Ovary (tissue), 10 donors: ENCODE data around the gene KRT78. TPM values are rescaled to one million over a fixed set of nuclear protein-coding genes. Genes with fewer than 3 reads are reported as not detected.

Experiments
- DNase-seq, 5 donors: peaks; one replicate each; pipeline ENCODE4 v3.0.0-alpha.2; 2019 to 2020
- H3K27ac ChIP-seq, 2 donors: fragments of 200-600 bp; one replicate each; pipeline versions ENCODE4 v1.5.1 to v1.8.0; 2019 to 2022
- H3K27me3 ChIP-seq: fragments of 200-600 bp; one replicate; pipeline ENCODE4 v1.8.0; 2022
- H3K36me3 ChIP-seq: fragments of 200-600 bp; sonication (generic); one replicate; pipeline ENCODE4 v1.5.1; 2019
- H3K4me1 ChIP-seq: one replicate; pipeline ENCODE4 v1.8.1; 2013; ENCODE audit warnings: mild to moderate bottlenecking, moderate library complexity; ENCODE audit not compliant: insufficient read depth
- H3K4me3 ChIP-seq: fragments of 200-600 bp; sonication (generic); one replicate; pipeline ENCODE4 v1.5.1; 2017
- H3K9me3 ChIP-seq, 2 donors: fragments of 200-600 bp in 1 of 2; sonication (generic) in 1 of 2; one replicate each; pipeline versions ENCODE4 v1.5.1 to v1.8.1; 2013 to 2019; ENCODE audit warnings: mild to moderate bottlenecking in 1 of 2, moderate library complexity in 1 of 2
- CTCF ChIP-seq, 3 donors: fragments of 450-650 bp in 2 of 3; fragments of 200-600 bp in 1 of 3; IDR thresholded peaks; one replicate each; pipeline versions ENCODE4 v1.5.1 to v1.8.0; 2016 to 2022; ENCODE audit warnings: antibody characterized with exemption in 3 of 3, mild to moderate bottlenecking in 1 of 3
- EP300 ChIP-seq: sonication (generic); formaldehyde crosslinking; IDR thresholded peaks from one replicate; pipeline ENCODE4 v1.6.1; 2017; ENCODE audit warnings: antibody characterized with exemption
- POLR2A ChIP-seq: fragments of 450-650 bp; IDR thresholded peaks from one replicate; pipeline ENCODE4 v1.6.1; 2017; ENCODE audit warnings: antibody characterized with exemption, mild to moderate bottlenecking, moderate library complexity
- WGBS, 3 donors: extraction: QIAGEN DNeasy Blood & Tissue Kit in 1 of 3; methylation state at CpG; one replicate each; pipeline versions ENCODE4 v1.1.5 to v1.1.7; 2013 to 2017; 5-methylcytosine and 5-hydroxymethylcytosine counted together
- intact Hi-C, 4 donors: fragments of 100-400 bp; cut with DNase I; formaldehyde crosslinking; loops; one replicate each; pipeline versions ENCODE4 v1.11.0 to v1.15.1; 2022 to 2023
- long read RNA-seq, 3 donors: library from polyadenylated mRNA in 2 of 3; unstranded in 2 of 3; transcript quantifications; one replicate each; pipeline ENCODE4 v2.0.0 and lab custom pipeline, GENCODE V29; 2021 to 2026
- polyA plus RNA-seq, 2 donors: library from polyadenylated mRNA; stranded (reverse); fragments of 200-250 nt in 1 of 2; fragments of 350-450 nt in 1 of 2; fragmentation: Illumina TruSeq in 1 of 2; extraction: RNeasy Lipid Tissue Mini Kit (QIAGEN cat#74804) in 1 of 2; gene quantifications; one replicate each; pipeline ENCODE4 v1.2.3, GENCODE V29; 2013 to 2014
- total RNA-seq, 7 donors: library from RNA; depleted of rRNA in 2 of 7; stranded (reverse); fragments of >200 nt in 2 of 7; fragmentation: NEBNext Ultra II Directional in 3 of 7; extraction: Animal tissue kit (Norgen Biotek cat#: 25700) in 3 of 7; gene quantifications; one replicate each; pipeline versions ENCODE4 v1.1.0 to v1.2.4, GENCODE V29; 2016 to 2023
- donor health status: DM: no; HTN: no; CAD: no; lungs with moderate emphysema.
- donor health status: DM: no; HTN: no; CAD: no.
- donor health status: Bipolar disorder and iron deficiency.
- donor health status: DM: yes; HTN: yes; CAD: no.
- donor health status: DM: no; HTN: no; CAD: no.
- donor health status: DM: yes; HTN: yes; CAD: no.

Gene KRT78
- under 1 TPM in 1 of 7 donors, not detected in 6; 0.46 TPM for total RNA-seq
- polyA plus RNA-seq = not detected
- long read RNA-seq, donor 1 = 0 reads
- long read RNA-seq, donor 2 = 0 reads
- long read RNA-seq, donor 3 = 0 reads

- no peak for DNase-seq
- 60 to 71% (median 67%) methylated on average over 16 of the region's 16 CpGs for WGBS, 3 donors
- H3K9me3 ChIP-seq = no peaks in the 10 kb centered on the region
- H3K4me1 ChIP-seq = no peaks in the 10 kb centered on the region
- no peaks in the 10 kb centered on the region for H3K27me3 ChIP-seq
- no peak for TF ChIP-seq POLR2A
- no peak for TF ChIP-seq CTCF (IDR thresholded peaks at IDR 0.05)
- TF ChIP-seq EP300 = no peak
- H3K4me3 ChIP-seq = no peak within 1 kb of the TSS
- H3K27ac ChIP-seq = no peak within 1 kb of the TSS
- intact Hi-C loops = no loop called here
- no peaks in the 10 kb centered on the region for H3K36me3 ChIP-seq
Observed at GRCh38 chr12:52848661-52849255, at the start of gene KRT78. Gene KRT78 (minus strand): TSS chr12:52848994. CDS start chr12:52848930, 64 bp downstream.

DNA sequence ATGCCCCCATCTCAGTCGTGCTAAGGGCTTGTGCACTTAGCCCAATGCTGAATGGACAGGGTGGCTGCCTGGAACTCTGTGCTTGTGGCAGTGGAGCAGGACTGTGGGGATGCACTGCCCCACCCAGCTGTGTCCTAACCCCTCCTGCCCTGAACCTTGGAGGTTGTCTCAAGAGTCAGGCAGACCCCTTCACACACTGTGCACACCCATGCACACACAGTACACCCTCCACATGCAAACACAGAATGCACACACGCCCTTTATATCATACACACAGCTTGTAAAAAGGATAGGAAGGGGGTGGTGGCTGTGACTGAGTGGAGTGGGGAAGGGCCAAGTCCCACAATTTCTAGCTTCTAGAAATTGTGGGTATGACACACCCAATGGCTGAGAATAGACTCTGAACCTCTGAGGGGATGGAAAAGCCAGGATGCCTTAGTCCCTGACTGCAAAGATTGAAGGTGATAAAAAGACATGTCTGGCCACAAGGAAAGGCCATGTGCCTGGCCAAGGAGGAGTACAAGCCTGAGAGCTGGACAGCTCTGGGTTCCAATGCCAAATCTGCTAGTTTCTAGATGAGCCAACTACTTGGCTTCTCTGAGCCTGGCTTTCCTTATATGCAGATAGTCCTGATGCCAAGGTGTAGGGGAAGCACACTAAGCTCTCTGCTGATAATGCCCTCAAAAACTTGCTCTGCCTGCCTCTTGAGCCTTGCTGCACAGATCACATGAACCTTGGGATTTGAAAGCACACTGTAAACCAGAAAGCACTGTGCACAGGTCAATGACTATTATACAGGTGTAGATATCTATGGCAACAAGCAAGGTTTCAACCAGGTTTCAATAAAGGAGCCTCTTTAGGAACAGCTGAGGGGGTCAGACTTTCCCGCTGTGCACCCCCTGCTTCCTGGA, 47.7 kb upstream of the KRT78 start:
- H3K4me3 ChIP-seq = no peak overlapping the region
- H3K27ac ChIP-seq = no peak overlapping the region
- no peak for DNase-seq
- 63 to 70% (median 68%) methylated on average over 3 of the region's 3 CpGs for WGBS, 3 donors
- TF ChIP-seq POLR2A (no peak), EP300 (no peak), CTCF (IDR thresholded peaks at IDR 0.05) (no peak)
- H3K9me3 ChIP-seq = no peaks in the 10 kb centered on the region
- intact Hi-C loops = no loop called here
- H3K27me3 ChIP-seq = no peaks in the 10 kb centered on the region
- H3K4me1 ChIP-seq = no peaks in the 10 kb centered on the region
- no peaks in the 10 kb centered on the region for H3K36me3 ChIP-seq

DNA sequence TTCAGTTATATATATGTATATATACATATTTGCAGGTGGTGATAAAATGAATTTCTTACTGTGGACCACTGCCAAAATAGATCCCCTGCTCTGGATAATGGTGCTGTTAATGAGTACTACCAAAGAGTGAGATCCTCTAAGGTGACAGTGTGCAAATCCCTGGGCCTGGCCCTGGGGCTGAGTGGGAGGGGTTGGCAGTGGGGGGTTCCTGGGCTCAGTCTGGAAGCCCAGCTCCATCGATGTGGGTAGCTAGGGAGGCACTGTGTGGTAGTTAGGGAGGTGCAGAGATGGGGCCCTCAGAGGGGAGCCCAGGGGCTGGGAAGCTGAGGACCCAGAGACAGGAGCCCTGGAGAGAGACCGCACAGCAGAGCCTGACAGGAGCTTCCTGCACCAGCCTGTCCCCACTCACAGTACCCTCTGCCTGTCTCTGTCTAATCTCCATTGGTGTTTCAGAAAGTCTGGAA, 47.0 kb upstream of the KRT78 start:
- intact Hi-C loops = no loop called here
- TF ChIP-seq POLR2A (no peak), EP300 (no peak)
- 48 to 51% (median 50%) methylated on average over 2 of the region's 2 CpGs for WGBS, 3 donors
- no peaks in the 10 kb centered on the region for H3K9me3 ChIP-seq
- H3K27ac ChIP-seq = no peak overlapping the region
- no peak overlapping the region for H3K4me3 ChIP-seq
- no peaks in the 10 kb centered on the region for H3K27me3 ChIP-seq
- no peaks in the 10 kb centered on the region for H3K4me1 ChIP-seq
- H3K36me3 ChIP-seq = no peaks in the 10 kb centered on the region
- no peak for DNase-seq

DNA sequence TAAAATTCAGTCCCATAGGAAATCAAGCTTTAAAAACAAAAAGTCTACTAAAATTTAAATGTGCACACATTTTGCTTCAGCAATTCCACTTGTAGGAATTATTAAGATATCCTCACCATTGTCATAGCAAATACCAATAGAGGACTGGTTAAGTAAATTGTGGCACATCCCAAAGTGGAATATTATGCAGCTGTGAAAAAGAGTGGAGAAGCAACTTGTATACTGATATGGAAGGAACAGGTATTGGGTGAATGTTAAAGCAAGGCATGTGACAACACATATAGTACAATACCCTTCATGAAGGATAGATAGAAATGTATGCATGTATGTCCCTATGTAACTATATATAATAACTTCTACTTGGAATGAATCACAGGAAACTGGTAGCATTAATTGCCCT, 44.2 kb upstream of the KRT78 start:
- no peak overlapping the region for H3K27ac ChIP-seq
- no peak for DNase-seq
- intact Hi-C loops = no loop called here
- H3K36me3 ChIP-seq = no peaks in the 10 kb centered on the region
- H3K4me3 ChIP-seq = no peak overlapping the region
- no peaks in the 10 kb centered on the region for H3K27me3 ChIP-seq
- no peaks in the 10 kb centered on the region for H3K9me3 ChIP-seq
- H3K4me1 ChIP-seq = no peaks in the 10 kb centered on the region
- TF ChIP-seq CTCF (IDR thresholded peaks at IDR 0.05) = no peak
- no peak for TF ChIP-seq POLR2A
- TF ChIP-seq EP300 = no peak
